HG03045 (cell line): Measurements from ENCODE around the gene KLHL2.

ENCODE experiments used
- ATAC-seq: cut with Tn5 transposase; IDR thresholded peaks from one replicate; pipeline ENCODE4 v1.9.1; 2021; ENCODE audit warnings: mild to moderate bottlenecking, moderate library complexity; ENCODE audit not compliant: unreplicated experiment

Gene KLHL2

DNA sequence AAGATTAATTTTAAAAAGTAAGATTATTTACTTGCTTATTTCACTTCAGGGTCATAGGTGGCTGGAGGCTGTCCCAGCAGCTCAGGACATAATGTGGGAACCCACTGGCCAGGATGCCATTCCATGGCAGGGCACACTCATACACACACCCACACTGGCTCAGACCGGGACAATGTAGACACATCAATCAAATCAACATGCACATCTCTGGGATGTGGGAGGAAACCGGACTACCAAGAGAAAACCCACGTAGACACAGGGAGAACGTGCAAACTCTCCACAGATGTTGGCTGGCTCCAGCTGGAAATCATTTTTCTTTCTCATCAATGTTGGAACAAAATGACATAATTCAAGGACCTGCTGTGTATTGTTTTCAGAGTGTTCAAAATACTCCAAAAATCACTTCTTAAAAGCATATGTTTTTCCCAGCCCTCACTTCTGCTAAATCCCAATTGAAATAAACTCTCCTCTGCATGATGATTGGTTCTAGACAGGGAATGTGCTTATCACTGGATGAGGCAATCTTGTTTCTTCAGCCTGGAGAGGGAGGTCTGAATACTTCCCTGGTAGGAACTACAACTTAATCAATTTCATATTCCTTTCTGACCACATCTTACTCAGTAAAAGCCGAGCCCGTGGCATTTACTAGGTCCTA lies 152.8 kb downstream of the KLHL2 start:
- ATAC-seq = no peak

DNA sequence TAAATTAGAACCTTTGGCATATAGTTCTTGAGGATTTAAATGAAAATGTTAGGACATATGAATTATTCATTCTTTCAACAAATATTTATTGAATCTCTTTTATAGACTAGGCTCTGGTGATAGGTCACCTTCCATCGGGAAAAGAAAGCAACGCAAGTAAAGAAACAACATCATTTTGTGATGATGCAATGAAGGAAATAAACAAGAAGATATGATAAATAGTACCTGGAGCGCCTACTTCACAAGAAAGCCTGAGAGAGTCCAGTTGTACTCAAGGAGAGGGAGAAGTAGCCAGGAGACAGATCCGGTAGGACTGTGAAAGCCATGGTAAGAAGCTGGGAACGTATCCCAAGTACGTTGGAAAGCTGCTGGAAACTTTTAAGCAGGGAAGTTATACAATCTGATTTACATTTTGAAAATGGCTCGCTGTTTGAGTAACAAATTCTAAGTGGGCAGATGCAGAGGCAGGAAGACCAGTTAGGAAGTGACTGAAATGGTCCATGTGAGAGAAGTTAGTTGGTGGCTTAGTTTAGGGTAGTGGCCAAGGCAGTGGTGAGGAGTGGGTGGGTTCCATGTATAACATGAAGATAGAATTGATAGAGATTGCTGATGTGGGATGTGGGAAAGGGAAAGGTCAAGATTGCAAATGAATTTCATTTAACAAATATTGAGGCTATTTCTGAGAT lies 153.8 kb downstream of the KLHL2 start:
- no peak for ATAC-seq

DNA sequence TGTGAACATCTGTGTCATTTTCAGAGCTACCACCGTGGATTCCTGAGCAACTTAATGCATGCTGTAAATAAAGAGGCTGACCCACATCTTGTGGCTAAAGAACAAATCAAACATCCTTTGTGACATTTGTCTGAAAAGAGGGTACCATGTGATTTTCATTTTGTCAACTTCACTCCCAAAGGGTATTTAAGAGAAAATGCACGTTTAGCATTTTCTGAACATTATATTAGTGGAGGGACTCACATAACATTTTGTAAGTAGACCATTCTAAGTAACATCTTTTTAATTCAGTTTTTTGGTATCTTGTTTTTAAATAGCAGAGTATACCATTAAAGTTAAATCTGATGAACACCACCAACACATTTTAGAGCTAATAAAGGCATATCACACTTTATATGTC lies 154.4 kb downstream of the KLHL2 start:
- ATAC-seq = no peak

DNA sequence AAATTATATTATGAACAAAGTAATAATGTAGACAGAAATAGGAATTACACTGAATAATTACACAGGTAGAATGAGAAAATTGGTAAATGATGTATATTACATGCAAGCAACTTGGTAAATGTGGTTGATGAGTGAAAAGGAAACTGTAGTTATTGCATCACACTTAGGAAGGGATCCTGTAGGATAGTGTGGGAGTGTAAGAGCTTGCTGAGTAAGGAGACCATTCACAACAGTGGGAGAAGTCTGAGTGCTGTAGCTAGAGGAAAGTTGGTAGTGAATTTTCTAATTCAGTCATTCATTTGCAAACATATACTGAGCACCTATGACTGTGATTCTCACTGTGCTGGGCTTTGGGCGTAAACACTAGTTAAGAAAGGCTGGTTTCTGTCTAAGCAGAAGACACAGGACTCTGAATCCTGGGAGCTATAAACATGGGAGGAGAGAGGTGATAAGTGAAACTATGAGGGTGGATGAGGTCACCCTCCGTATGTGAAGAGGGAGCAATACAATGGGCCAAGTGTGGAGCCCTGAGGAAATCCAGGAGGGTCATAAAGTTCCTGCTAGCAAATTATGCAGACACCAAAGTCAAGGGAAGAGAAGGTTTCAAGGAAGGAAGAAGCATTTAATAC lies 157.2 kb downstream of the KLHL2 start:
- ATAC-seq = no peak

DNA sequence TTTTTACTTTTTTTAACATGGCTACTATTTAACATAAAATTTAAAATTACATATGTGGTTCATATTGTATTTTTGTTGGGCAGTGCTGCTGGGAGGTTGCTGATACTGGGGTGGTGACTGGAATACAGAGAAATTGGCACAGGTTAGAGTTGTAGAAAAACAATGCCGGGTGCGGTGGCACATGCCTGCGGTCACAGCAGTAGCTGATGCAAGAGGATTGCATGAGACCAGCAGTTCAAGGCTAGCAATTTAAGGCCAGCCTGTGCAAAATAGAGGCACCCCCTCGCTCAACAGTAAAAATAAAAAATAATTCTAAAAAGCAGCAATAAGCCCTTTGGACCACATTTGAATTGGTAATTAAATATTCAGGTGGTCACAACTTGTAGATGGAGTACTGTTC lies 159.7 kb downstream of the KLHL2 start:
- ATAC-seq = no peak

DNA sequence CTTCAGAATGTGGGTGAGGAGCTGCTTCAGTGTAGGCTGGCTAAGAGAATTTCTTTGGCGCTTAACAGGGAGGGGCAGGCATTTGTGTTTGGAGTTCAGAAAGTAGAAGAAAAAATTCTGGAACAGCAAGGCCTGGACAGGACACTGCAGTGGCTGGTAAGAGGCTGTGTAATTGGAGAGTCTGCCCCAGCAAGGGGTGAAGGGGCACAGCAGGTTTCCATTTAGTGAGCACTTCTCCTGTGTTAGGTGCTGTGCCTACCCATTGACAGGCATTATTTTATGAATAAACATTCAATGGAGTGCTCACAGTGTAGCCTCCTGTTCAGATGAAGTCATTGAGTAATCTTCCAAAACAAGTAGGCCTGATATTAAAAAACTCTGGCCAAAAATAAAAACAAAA lies 160.8 kb downstream of the KLHL2 start:
- ATAC-seq = no peak

DNA sequence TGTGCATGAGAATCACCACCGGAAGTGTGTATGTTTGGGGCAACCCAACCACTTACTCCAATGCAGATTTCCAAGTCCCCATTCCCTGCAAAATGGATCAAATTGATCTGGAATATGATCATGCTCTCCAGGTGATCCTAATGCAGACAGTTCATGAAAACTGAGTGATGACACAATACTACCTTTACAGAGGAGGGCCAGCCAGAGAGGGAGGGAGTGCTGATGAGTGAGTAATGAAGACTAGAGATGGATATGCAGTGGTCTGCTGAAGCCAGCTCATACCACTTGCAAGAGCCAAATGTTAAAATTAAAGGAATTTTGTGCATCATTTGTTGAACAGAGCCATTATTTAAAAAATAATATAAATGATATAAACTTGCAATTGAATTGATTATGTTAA lies 161.2 kb downstream of the KLHL2 start:
- no peak for ATAC-seq

DNA sequence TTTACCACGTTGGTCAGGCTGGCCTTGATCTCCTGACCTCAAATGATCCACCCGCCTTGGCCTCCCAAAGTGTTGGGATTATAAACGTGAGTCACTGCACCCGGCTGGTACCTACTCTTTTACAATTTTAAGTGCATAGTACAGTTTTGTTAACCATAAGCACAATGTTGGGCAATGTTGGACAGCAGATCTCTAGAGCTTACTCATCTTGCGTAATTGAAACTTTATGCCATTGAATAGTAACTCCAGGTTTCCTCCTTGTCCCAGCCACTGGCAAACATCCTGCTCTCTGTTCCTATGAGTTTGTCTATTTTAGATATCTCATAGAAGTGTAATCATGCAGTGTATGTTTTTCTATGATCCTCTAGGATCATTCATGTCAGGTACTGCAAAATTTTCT lies 162.2 kb downstream of the KLHL2 start:
- no peak for ATAC-seq

DNA sequence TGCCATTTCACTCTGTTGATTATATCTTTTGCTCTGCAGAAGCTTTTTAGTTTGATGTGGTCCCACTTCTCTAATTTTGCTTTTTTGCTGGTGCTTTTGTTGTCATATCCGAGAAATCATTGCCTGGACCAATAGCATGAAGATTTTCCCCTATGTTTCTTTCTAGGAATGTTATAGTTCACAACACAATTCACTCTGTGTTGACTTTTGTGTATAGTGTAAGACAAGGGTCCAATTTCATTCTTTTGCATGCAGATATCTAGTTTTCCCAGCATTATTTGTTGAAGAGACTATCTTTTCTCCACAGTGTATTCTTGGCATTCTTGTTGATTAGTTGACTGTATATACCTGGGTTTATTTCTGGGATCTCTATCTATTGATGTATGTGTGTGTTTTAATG lies 163.2 kb downstream of the KLHL2 start:
- ATAC-seq = no peak
